ENCODE results near the gene SDC4. TPM values are rescaled to one million over a fixed set of nuclear protein-coding genes. Genes with fewer than 3 reads are reported as not detected.

SDC4 gene
- polyA plus RNA-seq, 1 donor (not counting 4 experiments of a cell fraction or from before 2014, with no cell fraction given) = 114 TPM

- DNase-seq (ENCODE audit: low read depth, low spot score) = no peak
- Histone ChIP-seq H2AFZ (ENCODE audit: control insufficient read depth, low read length) (no peak overlapping the region), H3K4me3 (ENCODE audit: control insufficient read depth in 2 of 3, extremely low read depth in 1 of 3, insufficient read depth in 2 of 3, low read depth in 1 of 3, low read length in 3 of 3) (peak overlapping the region in 2 of 3 experiments; percentile 1 to 18), H3K9ac (ENCODE audit: control insufficient read depth, extremely low read depth, insufficient read depth, low read length) (peak overlapping the region; percentile 79), H3K27ac (ENCODE audit: control insufficient read depth, insufficient read depth, low read length) (peak overlapping the region; percentile 98), H4K20me1 (ENCODE audit: control insufficient read depth, extremely low read depth, insufficient read depth, low read length) (no peaks in the 10 kb centered on the region), H3K9me1 (ENCODE audit: control insufficient read depth, extremely low read depth, insufficient read depth, low read length) (peaks cover 2% of the 10 kb centered on the region), H3K27me3 (ENCODE audit: control insufficient read depth, extremely low read depth, insufficient read depth, low read length) (no peaks in the 10 kb centered on the region), H3K4me2 (ENCODE audit: control insufficient read depth, extremely low read depth, insufficient read depth, low read depth, low read length) (peak overlapping the region; percentile 55), H3K4me1 (ENCODE audit: control insufficient read depth, extremely low read depth, insufficient read depth, low read length) (peaks cover 77% of the 10 kb centered on the region), H3K9me3 (ENCODE audit: control insufficient read depth, low read depth, low read length) (no peaks in the 10 kb centered on the region), H3K79me2 (ENCODE audit: control insufficient read depth, insufficient read depth, low read length) (peaks cover 75% of the 10 kb centered on the region), H3K36me3 (ENCODE audit: control insufficient read depth in 2 of 2, extremely low read depth in 1 of 2, insufficient read depth in 2 of 2, low read length in 2 of 2) (peaks cover 22 to 46% of the 10 kb centered on the region in 2 experiments)
- dilution Hi-C loops (cut with MboI; ENCODE audit: extremely low pct_ligation_motif_present, low sequenced_read_pairs) = no loop called here
- FAIRE-seq = no peak
- TF ChIP-seq EZH2 (IDR thresholded peaks at IDR 0.05; ENCODE audit: low read length) (no peak), CTCF (optimal IDR thresholded peaks at IDR 0.05 in 1 of 3, IDR thresholded peaks at IDR 0.05 in 1 of 3, conservative IDR thresholded peaks at IDR 0.05 in 1 of 3; ENCODE audit: extremely low read depth in 1 of 3, insufficient read depth in 2 of 3, low read length in 3 of 3) (no peak)
Measured at GRCh38 chr20:45338121-45339030, 9.8 kb downstream of the SDC4 start.

GRCh38 chr20:45337367-45338120 is 10.7 kb downstream of the SDC4 start:
- peak overlapping the region in 1 of 3 experiments; percentile 2 for H3K4me3 ChIP-seq (ENCODE audit: control insufficient read depth in 2 of 3, extremely low read depth in 1 of 3, insufficient read depth in 2 of 3, low read depth in 1 of 3, low read length in 3 of 3)

More at GRCh38 chr20:45337367-45338120, 10.7 kb downstream of the SDC4 start:
- no peak for TF ChIP-seq EZH2 (IDR thresholded peaks at IDR 0.05; ENCODE audit: low read length)
- no peak for TF ChIP-seq CTCF (optimal IDR thresholded peaks at IDR 0.05 in 1 of 3, IDR thresholded peaks at IDR 0.05 in 1 of 3, conservative IDR thresholded peaks at IDR 0.05 in 1 of 3; ENCODE audit: extremely low read depth in 1 of 3, insufficient read depth in 2 of 3, low read length in 3 of 3)
- Histone ChIP-seq H2AFZ (ENCODE audit: control insufficient read depth, low read length) (no peak overlapping the region), H3K4me2 (ENCODE audit: control insufficient read depth, extremely low read depth, insufficient read depth, low read depth, low read length) (peak overlapping the region; percentile 55), H3K36me3 (ENCODE audit: control insufficient read depth in 2 of 2, extremely low read depth in 1 of 2, insufficient read depth in 2 of 2, low read length in 2 of 2) (peaks cover 27 to 49% of the 10 kb centered on the region in 2 experiments), H3K9ac (ENCODE audit: control insufficient read depth, extremely low read depth, insufficient read depth, low read length) (peak overlapping the region; percentile 79), H3K9me3 (ENCODE audit: control insufficient read depth, low read depth, low read length) (no peaks in the 10 kb centered on the region), H3K27ac (ENCODE audit: control insufficient read depth, insufficient read depth, low read length) (peak overlapping the region; percentile 98), H3K9me1 (ENCODE audit: control insufficient read depth, extremely low read depth, insufficient read depth, low read length) (peaks cover 2% of the 10 kb centered on the region), H3K27me3 (ENCODE audit: control insufficient read depth, extremely low read depth, insufficient read depth, low read length) (no peaks in the 10 kb centered on the region), H3K79me2 (ENCODE audit: control insufficient read depth, insufficient read depth, low read length) (peaks cover 71% of the 10 kb centered on the region), H4K20me1 (ENCODE audit: control insufficient read depth, extremely low read depth, insufficient read depth, low read length) (no peaks in the 10 kb centered on the region), H3K4me1 (ENCODE audit: control insufficient read depth, extremely low read depth, insufficient read depth, low read length) (peaks cover 68% of the 10 kb centered on the region)
- dilution Hi-C loops (cut with MboI; ENCODE audit: extremely low pct_ligation_motif_present, low sequenced_read_pairs) = no loop called here
- DNase-seq (ENCODE audit: low read depth, low spot score) (no peak), FAIRE-seq (peak; percentile 67)
